Dermis blood vessel endothelial cell (primary cell): ENCODE data around the gene TCHP. TPM values are rescaled to one million over a fixed set of nuclear protein-coding genes. Genes with fewer than 3 reads are reported as not detected.

Experiments used
- DNase-seq: peaks from one replicate; pipeline ENCODE4 v3.0.0; 2010
- total RNA-seq: library from RNA; depleted of rRNA; stranded (reverse); fragments of >200 nt; gene quantifications from 2 replicates; pipeline ENCODE4 v1.2.3, GENCODE V29; 2014

The TCHP gene
- total RNA-seq, 1 donor from 2014 or later = 17.4 TPM

DNA sequence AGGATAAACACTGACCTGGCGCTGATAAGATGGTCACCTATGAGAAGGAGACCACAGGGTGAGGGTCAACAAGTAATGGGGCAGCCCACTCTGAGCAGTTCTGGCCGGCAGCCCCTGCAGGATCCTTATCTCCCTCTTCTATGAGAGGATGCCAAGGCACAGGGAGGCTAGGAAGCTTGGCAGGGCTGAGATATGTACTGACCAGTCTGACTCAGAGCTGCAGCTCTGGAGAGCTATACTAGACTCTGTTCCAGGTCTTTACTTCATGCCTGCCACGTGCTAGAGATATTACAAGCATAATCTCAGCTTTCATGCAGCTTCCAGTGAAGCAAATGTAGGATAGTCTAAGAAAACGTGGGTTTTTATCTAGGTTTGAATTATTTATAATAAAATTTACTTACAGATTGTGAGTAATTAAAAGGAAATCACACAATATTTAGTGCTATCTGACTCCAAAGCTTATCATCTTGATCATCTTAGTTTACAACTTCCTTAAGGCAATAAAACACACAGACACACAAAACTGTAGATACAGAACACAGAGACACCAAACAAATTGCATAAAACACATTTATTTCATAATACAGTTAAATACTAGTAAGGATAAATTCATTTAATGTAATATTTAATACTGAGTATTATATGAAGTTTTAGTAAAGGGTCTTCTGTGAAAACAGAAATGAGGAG lies 63.8 kb downstream of the TCHP start:
- DNase-seq = peak; percentile 56

DNA sequence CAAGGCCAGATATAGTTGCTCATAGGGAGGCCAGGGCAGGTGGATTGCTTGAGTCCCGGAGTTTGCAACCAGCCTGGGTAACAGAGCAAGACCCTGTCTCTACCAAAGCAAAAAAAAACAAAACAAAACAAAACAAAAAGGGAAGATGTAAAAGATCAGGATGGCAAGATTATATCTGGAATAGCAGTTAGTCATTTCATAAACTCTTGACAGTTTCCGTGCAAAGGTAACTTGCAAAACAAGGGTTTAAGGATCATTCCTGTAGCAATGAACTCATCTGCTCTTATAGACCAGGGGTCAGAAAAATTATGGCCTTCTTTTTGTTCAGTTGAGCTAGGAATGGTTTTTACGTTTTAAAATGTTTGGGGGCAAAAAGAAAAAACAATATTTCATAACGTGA lies 66.5 kb downstream of the TCHP start:
- DNase-seq = no peak

DNA sequence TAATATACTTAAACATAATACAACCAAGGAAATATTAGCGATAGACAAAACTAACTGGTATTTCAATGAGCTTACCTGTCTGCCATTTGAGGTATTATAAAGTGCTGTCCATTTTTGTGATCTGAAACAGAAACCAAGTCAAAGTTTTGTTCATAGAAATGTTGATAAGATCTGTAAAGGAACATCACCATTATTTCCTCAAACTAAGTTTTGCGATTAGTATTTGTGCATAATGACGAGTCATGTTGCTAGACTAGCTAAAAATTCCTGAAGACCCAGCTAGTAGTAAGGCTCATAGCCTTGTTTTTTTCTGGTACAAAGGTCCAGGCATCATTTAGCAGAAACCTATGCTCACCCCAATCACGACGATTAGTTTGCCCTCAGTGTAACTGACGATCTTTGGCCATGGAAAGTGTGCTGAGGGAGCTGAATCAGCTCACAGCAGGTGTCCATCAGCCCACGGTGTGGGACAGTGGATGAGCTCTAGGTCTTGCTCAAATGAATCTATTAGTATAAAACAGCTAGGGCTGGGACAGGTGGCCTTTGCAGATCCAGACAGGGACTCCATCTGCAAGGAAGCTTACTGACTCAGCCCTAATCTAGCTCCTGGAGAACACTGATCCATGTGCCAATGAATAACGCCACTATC lies 67.4 kb downstream of the TCHP start:
- no peak for DNase-seq

Other genes starting within 250 kb of the TCHP start
- 0.17 and 0.65 TPM in 2 replicates for gene FAM222A, start 186.4 kb upstream of the TCHP start, total RNA-seq
- 1.4 and 2.5 TPM in 2 replicates for gene TRPV4, start 66.9 kb upstream of the TCHP start, total RNA-seq
- gene GLTP, start 19.7 kb upstream of the TCHP start, total RNA-seq = 60.4 and 79.8 TPM in 2 replicates
- gene GIT2, start 96.1 kb downstream of the TCHP start, total RNA-seq = 54.6 and 61.4 TPM in 2 replicates
- 68.9 and 86.0 TPM in 2 replicates for gene ANKRD13A, start 99.2 kb downstream of the TCHP start, total RNA-seq
- gene C12orf76, start 148.2 kb downstream of the TCHP start, total RNA-seq = 12.6 and 23.5 TPM in 2 replicates
- gene IFT81, start 224.1 kb downstream of the TCHP start, total RNA-seq = 8.2 and 10.2 TPM in 2 replicates